HG03521 (cell line): ENCODE data around the gene C1QTNF6.
"Not testable (repeated sequence)": the region's sequence is repeated elsewhere in the genome, so short reads cannot be mapped to it uniquely, and the experiment has no call there.

Experiments
- ATAC-seq: cut with Tn5 transposase; IDR thresholded peaks from one replicate; pipeline ENCODE4 v1.9.1; 2021; ENCODE audit warnings: mild to moderate bottlenecking, moderate library complexity; ENCODE audit not compliant: unreplicated experiment

Gene C1QTNF6

DNA sequence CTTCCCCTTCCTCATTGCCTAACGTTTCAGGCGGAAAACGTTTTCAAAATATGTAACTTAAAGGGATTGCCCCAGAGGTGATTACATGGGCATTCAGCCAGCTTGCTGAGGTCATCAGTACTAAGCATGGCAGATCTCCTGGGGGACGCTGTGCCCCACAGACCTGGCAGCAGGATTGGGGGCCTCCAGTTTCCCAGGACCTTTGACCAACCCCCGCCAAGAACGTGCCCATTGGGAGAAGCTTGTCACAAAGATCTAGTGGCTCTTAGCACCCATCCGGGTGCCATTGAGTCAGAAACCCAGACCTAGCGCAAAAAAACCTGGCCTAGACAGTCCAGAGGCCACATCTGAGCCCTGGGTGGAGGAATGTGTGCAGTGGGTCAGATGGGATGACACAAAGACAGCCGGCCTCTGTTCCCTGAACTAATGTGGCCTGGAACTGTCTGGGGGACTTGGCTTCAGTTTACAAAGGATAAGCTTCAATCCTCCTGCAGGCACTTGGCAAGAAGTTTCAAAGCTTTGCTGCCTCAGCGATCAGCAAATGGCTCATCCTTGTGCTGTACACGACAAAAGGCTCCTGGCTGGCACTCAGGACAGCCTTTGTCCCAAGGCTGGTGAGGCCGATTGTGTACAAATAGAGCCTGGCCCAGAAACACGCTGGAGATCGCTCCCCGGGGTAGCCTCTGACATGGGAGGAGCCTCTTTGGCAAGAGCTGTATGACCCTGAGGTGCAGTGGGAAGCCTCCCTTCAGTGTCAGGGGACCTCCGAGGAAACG, 9.5 kb downstream of the C1QTNF6 start:
- ATAC-seq, result no peak

GRCh38 chr22:37177755-37178154, 10.3 kb downstream of the C1QTNF6 start:
- no peak for ATAC-seq

DNA sequence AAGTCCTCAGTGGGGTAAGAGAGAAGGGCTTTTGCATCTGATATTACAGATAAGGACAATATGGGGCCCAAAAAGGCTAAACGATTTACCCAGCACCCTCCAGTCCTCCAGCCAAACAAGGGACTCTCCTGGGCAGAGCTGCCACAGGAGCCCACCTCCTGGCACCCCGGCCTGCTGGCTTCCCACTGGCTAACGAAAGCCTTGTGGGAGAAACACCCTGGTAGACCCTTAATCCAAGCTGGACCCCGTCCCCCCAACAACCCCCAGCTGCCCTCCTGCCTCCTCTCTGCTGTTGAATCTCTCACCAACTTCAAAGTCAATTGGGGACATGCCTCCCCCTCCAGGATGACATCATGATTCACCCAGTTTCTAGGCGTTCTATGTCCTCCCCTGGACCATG, 10.8 kb downstream of the C1QTNF6 start:
- ATAC-seq, result no peak

DNA sequence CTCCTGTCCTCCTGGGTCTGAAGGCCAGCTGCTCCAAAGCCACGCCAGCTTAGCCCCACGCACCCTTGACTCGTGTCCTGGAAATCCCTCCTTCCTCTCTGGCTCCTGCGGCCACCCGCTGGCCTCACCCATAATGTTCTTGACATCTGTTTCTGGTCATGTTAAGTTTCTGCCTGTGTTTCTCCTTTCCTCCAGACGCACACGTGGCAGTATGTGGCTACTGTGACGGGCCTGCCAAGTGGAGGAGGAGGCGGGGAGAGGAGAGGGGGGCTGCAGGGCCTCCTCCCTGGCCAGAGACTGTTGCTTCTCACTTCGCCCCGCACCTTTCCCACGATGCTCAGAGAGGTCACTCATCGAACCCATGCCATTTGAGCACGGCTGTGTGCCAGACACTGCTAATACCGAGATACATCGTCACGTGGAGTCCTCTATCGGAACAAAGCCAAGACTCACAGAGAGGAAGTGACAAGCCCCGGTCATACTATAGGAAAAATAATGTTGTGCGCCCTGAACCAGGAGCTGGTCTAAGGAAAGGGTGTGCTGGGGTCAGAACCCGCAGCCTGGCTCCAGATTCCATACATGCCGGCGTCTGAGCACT, 11.5 kb downstream of the C1QTNF6 start:
- ATAC-seq, result no peak

DNA sequence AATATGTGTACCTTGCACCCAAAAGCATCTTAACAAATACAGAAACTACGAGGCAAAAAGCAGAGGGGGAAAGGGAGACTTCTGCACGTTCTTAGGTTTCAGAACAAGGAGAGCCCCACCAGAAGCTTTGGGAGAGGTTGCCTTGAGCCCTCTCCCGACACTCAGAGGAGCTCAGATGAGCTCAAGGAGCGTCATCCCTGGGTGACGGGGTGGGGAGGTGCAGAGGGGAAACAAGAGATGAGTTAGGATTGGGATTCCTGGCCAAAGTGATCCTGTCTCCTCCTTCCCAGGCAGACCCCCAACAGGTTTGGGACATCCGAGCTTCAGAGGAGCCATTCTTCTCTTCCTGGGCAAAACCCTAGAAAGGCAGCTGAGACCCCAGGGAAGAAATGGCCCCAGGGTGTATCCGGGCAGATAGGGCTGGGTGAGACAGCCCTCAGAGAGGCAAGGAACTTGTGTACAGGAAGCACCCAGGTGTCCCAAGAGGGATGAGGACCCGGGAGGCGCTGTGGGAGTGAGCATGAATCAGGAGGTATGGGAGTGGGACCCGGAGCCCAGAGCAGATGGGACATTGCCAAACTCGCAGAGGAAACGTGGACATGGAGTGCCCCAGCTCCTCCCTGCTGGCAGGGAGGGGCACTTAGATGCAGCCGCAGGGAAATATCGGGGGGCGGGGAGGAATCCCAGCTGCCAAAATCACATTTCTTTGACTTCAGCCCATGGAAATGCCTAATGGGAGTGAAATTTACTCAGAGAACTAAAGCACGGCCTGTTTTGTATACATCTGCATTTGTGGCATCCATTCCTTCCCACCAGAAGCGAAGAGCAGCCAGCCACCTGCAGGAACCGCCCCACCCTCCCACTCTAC, 12.4 kb downstream of the C1QTNF6 start:
- ATAC-seq, result no peak

DNA sequence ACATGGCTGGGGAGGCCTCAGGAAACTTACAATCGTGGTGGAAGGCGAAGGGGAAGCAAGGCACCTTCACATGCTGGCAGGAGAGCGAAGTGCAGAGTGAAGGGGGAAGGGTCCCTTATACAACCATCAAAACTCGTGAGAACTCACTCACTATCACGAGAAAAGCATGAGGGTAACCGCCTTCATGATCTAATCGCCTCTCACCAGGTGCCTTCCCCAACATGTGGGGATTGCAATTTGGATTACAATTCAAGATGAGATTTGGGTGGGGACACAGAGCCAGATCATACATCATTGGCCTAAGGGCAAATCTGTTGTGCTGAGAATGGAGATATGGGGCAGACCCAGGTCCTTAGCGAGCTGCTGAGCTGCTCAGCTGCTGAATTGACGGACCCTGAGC, 13.1 kb downstream of the C1QTNF6 start:
- no peak for ATAC-seq

GRCh38 chr22:37173709-37174108, 14.3 kb downstream of the C1QTNF6 start:
- no peak for ATAC-seq

GRCh38 chr22:37172266-37173245, 15.5 kb downstream of the C1QTNF6 start:
- no peak for ATAC-seq

- no peak for ATAC-seq
These were observed 16.4 kb downstream of the C1QTNF6 start for GRCh38 chr22:37171662-37172061.

DNA sequence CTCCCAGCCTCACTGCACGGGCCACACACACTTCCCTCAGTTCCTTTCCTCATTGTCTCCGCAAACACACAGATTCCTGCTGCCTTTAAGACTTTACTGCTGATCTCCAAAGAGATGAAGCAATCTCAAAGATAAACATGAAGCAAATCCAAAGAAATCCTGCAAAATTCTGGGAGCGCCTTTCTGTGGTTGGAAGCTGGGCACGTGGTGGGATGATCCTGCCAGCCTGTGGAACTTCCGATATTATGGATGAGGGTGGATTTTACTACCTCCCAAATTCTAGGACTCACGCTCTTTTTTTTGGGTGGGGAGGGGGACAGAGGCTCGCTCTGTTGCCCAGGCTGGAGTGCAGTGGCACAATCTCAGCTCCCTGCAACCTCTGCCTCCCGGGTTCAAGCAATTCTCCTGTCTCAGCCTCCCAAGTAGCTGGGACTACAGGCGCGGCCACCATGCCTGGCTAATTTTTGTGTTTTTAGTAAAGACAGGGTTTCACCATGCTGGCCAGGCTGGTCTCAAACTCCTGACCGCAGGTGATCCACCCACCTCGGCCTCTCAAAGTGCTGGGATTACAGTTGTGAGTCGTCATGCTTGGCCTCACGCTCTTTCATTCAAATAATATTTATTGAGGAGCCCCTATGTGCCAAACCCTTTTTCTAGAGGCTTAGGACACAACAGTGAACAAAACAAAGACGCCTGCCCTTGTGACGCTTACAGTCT, 17.2 kb downstream of the C1QTNF6 start:
- not testable (repeated sequence) for ATAC-seq

GRCh38 chr22:37169947-37170688, 17.9 kb downstream of the C1QTNF6 start:
- no peak for ATAC-seq

- ATAC-seq, result no peak
These were observed 18.6 kb downstream of the C1QTNF6 start for GRCh38 chr22:37169406-37169805.

GRCh38 chr22:37167981-37168647, 19.9 kb downstream of the C1QTNF6 start:
- ATAC-seq, result no peak

- no peak for ATAC-seq
These were observed 20.7 kb downstream of the C1QTNF6 start for GRCh38 chr22:37167176-37167980.

DNA sequence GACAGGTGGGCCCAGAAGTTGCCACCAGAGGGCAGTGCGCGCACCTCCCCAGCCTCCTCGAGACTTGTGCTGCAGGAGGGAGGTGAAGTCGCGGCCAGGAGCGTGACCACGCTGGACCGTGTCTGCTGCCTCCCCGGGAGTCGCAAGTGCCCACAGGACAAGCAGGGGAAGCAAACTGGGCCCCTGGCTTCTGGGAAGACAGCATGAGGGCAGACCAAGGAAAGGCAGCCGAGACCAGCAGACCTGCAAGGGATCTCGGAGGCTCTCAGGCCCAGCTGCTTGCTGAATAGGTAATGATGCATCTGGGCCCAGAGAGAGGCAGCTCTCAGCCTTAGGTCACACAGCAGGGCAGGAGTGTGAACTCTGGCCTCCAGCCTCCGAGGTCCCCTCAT, 21.4 kb downstream of the C1QTNF6 start:
- no peak for ATAC-seq

DNA sequence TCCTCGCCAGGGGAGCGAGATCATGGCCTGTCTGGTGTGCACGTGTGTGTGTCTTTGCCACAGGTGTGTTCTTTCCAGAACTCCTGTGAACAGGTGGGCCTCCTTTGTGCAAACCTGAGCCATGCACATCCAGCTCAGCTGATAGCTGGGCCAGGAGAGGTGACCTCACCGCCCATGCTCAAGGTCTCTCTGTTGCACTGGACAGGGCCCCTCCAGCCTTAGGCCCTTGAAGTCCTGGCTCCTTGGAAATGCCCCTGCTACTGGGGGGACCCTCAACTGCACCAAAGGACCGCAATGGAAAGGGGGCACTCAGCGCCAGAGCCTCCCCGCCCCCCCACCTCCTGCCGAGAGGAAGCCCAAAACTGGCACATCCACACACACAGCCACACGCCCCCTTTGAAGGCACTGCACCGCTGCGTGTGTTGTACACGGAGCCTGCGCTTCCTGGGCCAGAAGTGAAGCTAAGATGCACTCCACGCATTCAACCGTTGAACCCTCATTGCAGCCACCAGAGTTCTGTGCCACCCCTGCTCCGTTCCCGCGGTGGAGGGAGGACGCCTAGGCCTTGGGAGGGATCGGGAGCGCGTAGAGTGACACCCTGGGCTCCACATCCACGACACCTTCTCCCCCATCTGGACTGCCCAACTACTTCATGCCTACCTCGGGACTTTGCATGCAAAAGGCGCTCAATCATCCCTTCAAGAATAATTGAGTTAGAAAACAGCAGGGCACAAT, 21.9 kb downstream of the C1QTNF6 start:
- no peak for ATAC-seq

- no peak for ATAC-seq
These were observed 23.0 kb downstream of the C1QTNF6 start for GRCh38 chr22:37165066-37165465.
